ENCODE measurements around the gene TMEM52.

The TMEM52 gene

DNA sequence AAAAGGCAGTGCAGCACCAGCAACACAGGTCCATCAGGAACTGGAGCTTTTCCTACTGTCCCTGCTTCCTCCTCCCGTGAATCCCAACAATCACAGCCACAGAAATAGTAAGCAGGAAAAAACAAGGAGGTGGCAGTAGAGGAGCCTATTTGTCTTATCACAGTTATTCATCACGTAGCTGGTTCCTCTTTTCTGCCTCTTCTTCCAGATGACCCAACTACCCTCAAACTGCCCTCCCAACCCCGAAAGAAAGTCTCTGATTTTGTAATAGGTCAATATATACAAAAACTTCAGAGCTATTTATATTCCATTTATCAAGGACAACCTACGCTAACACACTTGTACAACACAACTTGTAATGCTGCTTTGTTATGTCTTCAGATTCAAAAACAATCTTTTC is 49.6 kb downstream of the TMEM52 start:
- no peak for DNase-seq (ENCODE audit: low read depth)
- no peak for TF ChIP-seq CTCF (conservative IDR thresholded peaks at IDR 0.05; ENCODE audit: control insufficient read depth, insufficient read depth, low read depth, low read length)
- H3K4me3 ChIP-seq (ENCODE audit: control insufficient read depth, low read depth, low read length), result no peak overlapping the region

Data from fibroblast of mammary gland (primary cell).